ENCODE data around the gene SLC30A5. TPM values are rescaled to one million over a fixed set of nuclear protein-coding genes. Genes with fewer than 3 reads are reported as not detected.

The SLC30A5 gene
- polyA plus RNA-seq, 2 of the 4 experiments (the other 2 are of a cell fraction): 51.2 to 74.6 TPM

GRCh38 chr5:69131304-69131703, 37.5 kb downstream of the SLC30A5 start:
- Histone ChIP-seq H3K27ac (peak overlapping the region; percentile 5 to 70; a peak in 3 of 6 replicates), H3K4me2 (no peak overlapping the region), H3K4me3 (no peak overlapping the region), H3K9me3 (no peaks in the 10 kb centered on the region), H3K4me1 (peaks cover 27% of the 10 kb centered on the region)
- no peak for ATAC-seq
- DNase-seq (ENCODE audit: low read depth in 1 of 2, low spot score in 1 of 2): no peak
- ChIA-PET CTCF (no interaction called here), POLR2A (no interaction called here)
- no peak for TF ChIP-seq HOXB5 (CRISPR knock-in tag; IDR thresholded peaks at IDR 0.05)
- no peak for TF ChIP-seq HOXB13 (CRISPR knock-in tag; IDR thresholded peaks at IDR 0.05; ENCODE audit: low read depth)
- no peak for TF ChIP-seq TP53 (CRISPR knock-in tag; IDR thresholded peaks at IDR 0.05)
- no peak for TF ChIP-seq EP300 (IDR thresholded peaks at IDR 0.05)
- no peak for TF ChIP-seq CEBPB (IDR thresholded peaks at IDR 0.05)
- TF ChIP-seq RCOR1 (IDR thresholded peaks at IDR 0.05; ENCODE audit: low read depth, low read length): no peak
- no peak for TF ChIP-seq EHF (CRISPR knock-in tag; IDR thresholded peaks at IDR 0.05)
- no peak for TF ChIP-seq HEYL (CRISPR knock-in tag; IDR thresholded peaks at IDR 0.05)
- no peak for TF ChIP-seq MAZ (IDR thresholded peaks at IDR 0.05; ENCODE audit: borderline replicate concordance, low read depth, low read length)
- TF ChIP-seq FOXS1 (CRISPR knock-in tag; IDR thresholded peaks at IDR 0.05): no peak
- no peak for TF ChIP-seq POLR2AphosphoS2 (conservative IDR thresholded peaks at IDR 0.05; ENCODE audit: low read length)
- TF ChIP-seq ZC3H11A (IDR thresholded peaks at IDR 0.05): no peak
- no peak for TF ChIP-seq HMGXB4 (CRISPR knock-in tag; IDR thresholded peaks at IDR 0.05; ENCODE audit: borderline replicate concordance)
- TF ChIP-seq BHLHE40 (IDR thresholded peaks at IDR 0.05; ENCODE audit: low read depth, low read length): no peak
- FAIRE-seq: no peak

- peaks cover 19% of the 10 kb centered on the region for H3K4me1 ChIP-seq
- TF ChIP-seq SREBF2 (IDR thresholded peaks at IDR 0.05) (no peak), HES2 (IDR thresholded peaks at IDR 0.05) (no peak), POLR2A (IDR thresholded peaks at IDR 0.05; ENCODE audit: low read length) (no peak), REST (IDR thresholded peaks at IDR 0.05) (no peak), E2F6 (IDR thresholded peaks at IDR 0.05; ENCODE audit: borderline replicate concordance, low read depth) (no peak), ESRRA (IDR thresholded peaks at IDR 0.05; ENCODE audit: borderline replicate concordance, low read length) (no peak), CEBPB (IDR thresholded peaks at IDR 0.05) (no peak), POLR2AphosphoS2 (conservative IDR thresholded peaks at IDR 0.05; ENCODE audit: low read length) (no peak), NR3C1 (IDR thresholded peaks at IDR 0.05) (no peak), ELK1 (IDR thresholded peaks at IDR 0.05; ENCODE audit: low read depth, low read length) (no peak), KDM1A (IDR thresholded peaks at IDR 0.05; ENCODE audit: low read depth) (no peak), MAX (IDR thresholded peaks at IDR 0.05) (no peak), PHF8 (IDR thresholded peaks at IDR 0.05; ENCODE audit: borderline replicate concordance, low read depth) (no peak), BCL3 (IDR thresholded peaks at IDR 0.05) (no peak), NPAS2 (CRISPR knock-in tag; IDR thresholded peaks at IDR 0.05; ENCODE audit: borderline replicate concordance) (no peak), CHD2 (IDR thresholded peaks at IDR 0.05; ENCODE audit: low read length, partially characterized antibody) (no peak), TFCP2L1 (CRISPR knock-in tag; IDR thresholded peaks at IDR 0.05) (no peak), HOXB13 (CRISPR knock-in tag; IDR thresholded peaks at IDR 0.05; ENCODE audit: low read depth) (no peak), JUN (IDR thresholded peaks at IDR 0.05) (no peak)
- H3K4me3 ChIP-seq: no peak overlapping the region
- 64% methylated on average over 7 of the region's 7 CpGs for WGBS (ENCODE audit: missing lambda C conversion rate)
- ATAC-seq: no peak
- ChIA-PET CTCF (interaction anchor here (0.6 kb wide), 1 partner anchor 384 kb away, joined by 3 read pairs; no protein-coding TSS in a partner anchor), POLR2A (no interaction called here)
- H3K27ac ChIP-seq: no peak overlapping the region
- no peaks in the 10 kb centered on the region for H3K9me3 ChIP-seq
- FAIRE-seq: no peak
- no peak overlapping the region for H3K4me2 ChIP-seq
- DNase-seq (ENCODE audit: low read depth in 1 of 2, low spot score in 1 of 2): no peak
Observed at GRCh38 chr5:69134126-69134525, 40.3 kb downstream of the SLC30A5 start.

All from A549 (cell line).